HepG2 (cell line): ENCODE measurements around the gene LRIG1. TPM values are rescaled to one million over a fixed set of nuclear protein-coding genes. Genes with fewer than 3 reads are reported as not detected.

ENCODE experiments used
- FOXK1 ChIP-seq: sonication (generic); formaldehyde crosslinking; IDR thresholded peaks from 2 replicates; pipeline ENCODE4 v1.4.0; 2020; ENCODE audit warnings: low read depth, missing genetic modification reagents, borderline replicate concordance
- FOXO4 ChIP-seq: sonication (generic); formaldehyde crosslinking; conservative IDR thresholded peaks from 2 replicates; pipeline ENCODE4 v1.8.1; 2023; ENCODE audit warnings: missing genetic modification reagents
- GMEB1 ChIP-seq: sonication (generic); formaldehyde crosslinking; IDR thresholded peaks from 2 replicates; pipeline ENCODE4 v1.5.1; 2020; ENCODE audit warnings: missing genetic modification reagents, mild to moderate bottlenecking, borderline replicate concordance
- JUN ChIP-seq: sonication (generic); formaldehyde crosslinking; IDR thresholded peaks from 2 replicates; pipeline ENCODE4 v1.4.0; 2020; ENCODE audit warnings: mild to moderate bottlenecking, missing genetic modification reagents
- MIXL1 ChIP-seq: IDR thresholded peaks from 2 replicates; pipeline ENCODE4 v1.6.1; 2016
- MNT ChIP-seq: fragments of 450-650 bp; IDR thresholded peaks from 2 replicates; pipeline ENCODE4 v1.6.1; 2016
- NFYC ChIP-seq: IDR thresholded peaks from 2 replicates; pipeline ENCODE4 v1.6.1; 2016; ENCODE audit warnings: missing genetic modification reagents, missing compliant biosample characterization
- NRL ChIP-seq: sonication (generic); formaldehyde crosslinking; IDR thresholded peaks from 2 replicates; pipeline ENCODE4 v1.5.0; 2020; ENCODE audit warnings: missing genetic modification reagents, mild to moderate bottlenecking, moderate library complexity, borderline replicate concordance
- POLR2G ChIP-seq: fragments of 200-400 bp; formaldehyde crosslinking; IDR thresholded peaks from 2 replicates; pipeline ENCODE4 v1.6.1; 2018; ENCODE audit warnings: mild to moderate bottlenecking, low read depth, low read length, moderate library complexity
- RARA ChIP-seq: IDR thresholded peaks from 2 replicates; pipeline ENCODE4 v1.6.1; 2016; ENCODE audit warnings: missing genetic modification reagents, missing compliant biosample characterization
- REST ChIP-seq, 2 experiments: IDR thresholded peaks; 2 replicates each; pipeline ENCODE4 v1.6.1; 2011 to 2012; ENCODE audit warnings: low read length in 2 of 2, borderline replicate concordance in 1 of 2, low read depth in 1 of 2, mild to moderate bottlenecking in 1 of 2, moderate library complexity in 1 of 2
- SIX1 ChIP-seq: sonication (generic); formaldehyde crosslinking; IDR thresholded peaks from 2 replicates; pipeline ENCODE4 v1.4.0; 2020; ENCODE audit warnings: missing genetic modification reagents, borderline replicate concordance
- SNAPC2 ChIP-seq: sonication (generic); formaldehyde crosslinking; IDR thresholded peaks from 2 replicates; pipeline ENCODE4 v1.8.1; 2022; ENCODE audit warnings: mild to moderate bottlenecking, missing genetic modification reagents
- STAT5B ChIP-seq: sonication (generic); formaldehyde crosslinking; IDR thresholded peaks from 2 replicates; pipeline ENCODE4 v1.4.0; 2020; ENCODE audit warnings: missing genetic modification reagents
- TARDBP ChIP-seq: sonication (generic); formaldehyde crosslinking; IDR thresholded peaks from 2 replicates; pipeline ENCODE4 v1.8.0; 2022; ENCODE audit warnings: mild to moderate bottlenecking, missing genetic modification reagents
- YEATS2 ChIP-seq: sonication (generic); formaldehyde crosslinking; IDR thresholded peaks from 2 replicates; pipeline ENCODE4 v1.4.0; 2020; ENCODE audit warnings: missing genetic modification reagents, borderline replicate concordance
- ZFP36L2 ChIP-seq: sonication (generic); formaldehyde crosslinking; IDR thresholded peaks from 2 replicates; pipeline ENCODE4 v1.4.0; 2020; ENCODE audit warnings: missing genetic modification reagents
- ZFP41 ChIP-seq: sonication (generic); formaldehyde crosslinking; IDR thresholded peaks from 2 replicates; pipeline ENCODE4 v1.4.0; 2020; ENCODE audit warnings: mild to moderate bottlenecking, missing genetic modification reagents, borderline replicate concordance
- ZNF530 ChIP-seq: sonication (generic); formaldehyde crosslinking; IDR thresholded peaks from 2 replicates; pipeline ENCODE4 v1.5.0; 2020; ENCODE audit warnings: low read depth, mild to moderate bottlenecking, missing genetic modification reagents
- ZNF616 ChIP-seq: sonication (generic); formaldehyde crosslinking; IDR thresholded peaks from 2 replicates; pipeline ENCODE4 v1.5.0; 2020; ENCODE audit warnings: low read depth, mild to moderate bottlenecking, missing genetic modification reagents
- ZNF672 ChIP-seq: sonication (generic); formaldehyde crosslinking; IDR thresholded peaks from 2 replicates; pipeline ENCODE4 v1.8.1; 2022; ENCODE audit warnings: missing genetic modification reagents
- polyA plus RNA-seq, 8 experiments: library from polyadenylated mRNA; depleted of rRNA in 3 of 8; stranded (reverse) in 7 of 8; unstranded in 1 of 8; fragments of >200 nt; fragmentation: Illumina TruSeq in 4 of 8; extraction: Trizol in 4 of 8; gene quantifications; 2 replicates each; pipeline versions ENCODE4 v1.2.1 to v1.2.3, GENCODE V29; 2011 to 2016; ENCODE audit warnings: low read depth in 4 of 8, missing spikeins in 1 of 8, mixed read lengths in 1 of 8; ENCODE audit not compliant: insufficient read depth in 1 of 8
- total RNA-seq, 5 experiments: library from RNA; depleted of rRNA; stranded (reverse); fragments of >200 nt; fragmentation: Illumina TruSeq; extraction: Trizol; gene quantifications; 2 replicates each; pipeline ENCODE4 v1.2.3, GENCODE V29; 2016; ENCODE audit warnings: low read depth in 1 of 5

Gene LRIG1
- total and polyA plus RNA-seq, 2 of the 13 experiments (the other 11 are each of a cell fraction or from before 2014, with no cell fraction given), result 17.8 to 24.8 TPM

- TF ChIP-seq MNT (0 out of 2 replicates have a peak, but pooled peaks have one; percentile 23), ZFP36L2 (CRISPR knock-in tag) (no peak), MIXL1 (CRISPR knock-in tag) (peak; percentile 86), SIX1 (CRISPR knock-in tag) (no peak), SNAPC2 (CRISPR knock-in tag) (no peak), TARDBP (CRISPR knock-in tag) (0 out of 2 replicates have a peak, but pooled peaks have one; percentile 60), REST (IDR thresholded peaks at IDR 0.05; ENCODE audit: borderline replicate concordance in 1 of 2, low read depth in 1 of 2, low read length in 2 of 2) (0 out of 4 replicates have a peak, but pooled peaks of 1 of the 2 experiments have one; percentile 34), ZFP41 (CRISPR knock-in tag) (no peak), FOXK1 (0 out of 2 replicates have a peak, but pooled peaks have one; percentile 36), ZNF616 (CRISPR knock-in tag) (no peak), JUN (CRISPR knock-in tag) (no peak), FOXO4 (CRISPR knock-in tag) (no peak), GMEB1 (CRISPR knock-in tag) (no peak), POLR2G (peak; percentile 63), STAT5B (CRISPR knock-in tag) (no peak), ZNF530 (no peak), RARA (CRISPR knock-in tag) (peak; percentile 65; the same call in 1 of the 2 replicates), NFYC (CRISPR knock-in tag) (no peak), ZNF672 (CRISPR knock-in tag) (no peak), YEATS2 (CRISPR knock-in tag) (no peak), NRL (CRISPR knock-in tag) (no peak)
Observed at GRCh38 chr3:66463054-66463631, 37.7 kb downstream of the LRIG1 start (continued).
